SK-N-SH (cell line): ENCODE results near the gene SH2B3.

ENCODE experiments used
- ELF1 ChIP-seq: IDR thresholded peaks from 2 replicates; pipeline ENCODE4 v1.4.0; 2012
- EP300 ChIP-seq, 2 experiments: IDR thresholded peaks; 2 replicates each; pipeline versions ENCODE4 v1.4.0 to v1.6.1; 2012; ENCODE audit warnings: borderline replicate concordance in 1 of 2, low read depth in 1 of 2, low read length in 1 of 2
- EZH2phosphoT487 ChIP-seq: fragments of 200-600 bp; sonication (generic); IDR thresholded peaks from 2 replicates; pipeline ENCODE4 v1.6.1; 2017; ENCODE audit warnings: low read depth, mixed run types, mild to moderate bottlenecking, antibody characterized with exemption, moderate library complexity, borderline replicate concordance
- FOXM1 ChIP-seq: IDR thresholded peaks from 2 replicates; pipeline ENCODE4 v1.4.0; 2012; ENCODE audit warnings: low read depth, mild to moderate bottlenecking
- GABPA ChIP-seq: IDR thresholded peaks from 2 replicates; pipeline ENCODE4 v1.4.0; 2012; ENCODE audit warnings: low read depth, mild to moderate bottlenecking
- JUND ChIP-seq: IDR thresholded peaks from 2 replicates; pipeline ENCODE4 v1.4.0; 2012
- RFX5 ChIP-seq: IDR thresholded peaks from 2 replicates; pipeline ENCODE4 v1.6.1; 2012; ENCODE audit warnings: mild to moderate bottlenecking, improper control_type of control experiment, low read length
- RXRA ChIP-seq: IDR thresholded peaks from 2 replicates; pipeline ENCODE4 v1.4.0; 2012; ENCODE audit warnings: low read depth, mild to moderate bottlenecking, borderline replicate concordance
- YY1 ChIP-seq: IDR thresholded peaks from 2 replicates; pipeline ENCODE4 v1.4.0; 2012; ENCODE audit warnings: low read depth, mild to moderate bottlenecking
- TF ChIP-seq, protein P1 (sequence below): IDR thresholded peaks from 2 replicates; pipeline ENCODE4 v1.4.0; 2012; ENCODE audit warnings: low read depth
- TF ChIP-seq, protein P2 (sequence below): fragments of 200-600 bp; sonication (generic); IDR thresholded peaks from 2 replicates; pipeline ENCODE4 v1.6.1; 2017; ENCODE audit warnings: antibody characterized with exemption, mild to moderate bottlenecking, moderate library complexity
- TF ChIP-seq, protein P3 (sequence below): IDR thresholded peaks from 2 replicates; pipeline ENCODE4 v1.4.0; 2012; ENCODE audit warnings: low read depth, borderline replicate concordance

DNA sequence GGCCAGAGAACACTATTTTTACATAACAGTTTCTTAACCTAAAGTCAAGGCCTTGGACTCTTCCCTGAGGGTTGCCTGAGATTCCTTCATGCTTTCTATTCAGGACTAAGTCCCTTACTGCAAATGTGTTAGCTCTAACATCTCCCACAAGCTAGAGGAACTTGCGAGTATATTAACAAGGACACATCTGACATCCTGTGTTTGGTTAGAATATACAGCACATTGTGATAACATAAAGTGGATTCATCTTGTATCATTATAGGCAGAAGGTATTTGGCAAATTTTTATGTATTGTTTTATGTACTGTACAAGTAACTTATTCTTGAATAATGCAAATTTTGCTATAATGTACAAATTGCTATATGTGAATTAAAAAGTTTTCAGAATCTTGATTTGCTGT is 45.5 kb downstream of the SH2B3 start:
- TF ChIP-seq JUND, result no peak
- TF ChIP-seq, protein P1, sequence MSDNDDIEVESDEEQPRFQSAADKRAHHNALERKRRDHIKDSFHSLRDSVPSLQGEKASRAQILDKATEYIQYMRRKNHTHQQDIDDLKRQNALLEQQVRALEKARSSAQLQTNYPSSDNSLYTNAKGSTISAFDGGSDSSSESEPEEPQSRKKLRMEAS, result no peak
- no peak for TF ChIP-seq FOXM1
- TF ChIP-seq, protein P2, sequence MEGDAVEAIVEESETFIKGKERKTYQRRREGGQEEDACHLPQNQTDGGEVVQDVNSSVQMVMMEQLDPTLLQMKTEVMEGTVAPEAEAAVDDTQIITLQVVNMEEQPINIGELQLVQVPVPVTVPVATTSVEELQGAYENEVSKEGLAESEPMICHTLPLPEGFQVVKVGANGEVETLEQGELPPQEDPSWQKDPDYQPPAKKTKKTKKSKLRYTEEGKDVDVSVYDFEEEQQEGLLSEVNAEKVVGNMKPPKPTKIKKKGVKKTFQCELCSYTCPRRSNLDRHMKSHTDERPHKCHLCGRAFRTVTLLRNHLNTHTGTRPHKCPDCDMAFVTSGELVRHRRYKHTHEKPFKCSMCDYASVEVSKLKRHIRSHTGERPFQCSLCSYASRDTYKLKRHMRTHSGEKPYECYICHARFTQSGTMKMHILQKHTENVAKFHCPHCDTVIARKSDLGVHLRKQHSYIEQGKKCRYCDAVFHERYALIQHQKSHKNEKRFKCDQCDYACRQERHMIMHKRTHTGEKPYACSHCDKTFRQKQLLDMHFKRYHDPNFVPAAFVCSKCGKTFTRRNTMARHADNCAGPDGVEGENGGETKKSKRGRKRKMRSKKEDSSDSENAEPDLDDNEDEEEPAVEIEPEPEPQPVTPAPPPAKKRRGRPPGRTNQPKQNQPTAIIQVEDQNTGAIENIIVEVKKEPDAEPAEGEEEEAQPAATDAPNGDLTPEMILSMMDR, result no peak
- no peak for TF ChIP-seq ELF1
- no peak for TF ChIP-seq RXRA
- TF ChIP-seq, protein P3, sequence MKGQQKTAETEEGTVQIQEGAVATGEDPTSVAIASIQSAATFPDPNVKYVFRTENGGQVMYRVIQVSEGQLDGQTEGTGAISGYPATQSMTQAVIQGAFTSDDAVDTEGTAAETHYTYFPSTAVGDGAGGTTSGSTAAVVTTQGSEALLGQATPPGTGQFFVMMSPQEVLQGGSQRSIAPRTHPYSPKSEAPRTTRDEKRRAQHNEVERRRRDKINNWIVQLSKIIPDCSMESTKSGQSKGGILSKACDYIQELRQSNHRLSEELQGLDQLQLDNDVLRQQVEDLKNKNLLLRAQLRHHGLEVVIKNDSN, result no peak
- TF ChIP-seq RFX5, result no peak
- TF ChIP-seq EZH2phosphoT487, result no peak
- no peak for TF ChIP-seq YY1
- no peak for TF ChIP-seq GABPA
- TF ChIP-seq EP300 (IDR thresholded peaks at IDR 0.05; ENCODE audit: borderline replicate concordance in 1 of 2, low read depth in 1 of 2, low read length in 1 of 2), result no peak
